SK-N-SH treated with all-trans-retinoic acid at 6 μM for 48 hours (cell line): Measurements from ENCODE around the gene THRB.

Experiments used
- ATAC-seq: fragments of 200-7000 bp; cut with Tn5 transposase; 3 replicates; pipeline ENCODE4 v1.9.1; 2020; ENCODE audit warnings: mild to moderate bottlenecking, moderate library complexity
- ARNTL ChIP-seq: fragments of 450-650 bp; formaldehyde crosslinking; IDR thresholded peaks from 2 replicates; pipeline ENCODE4 v1.5.0; 2020; ENCODE audit warnings: low read depth, mild to moderate bottlenecking, moderate library complexity, borderline replicate concordance
- ESRRG ChIP-seq: fragments of 250-450 bp; sonication (Bioruptor Pico); IDR thresholded peaks from 2 replicates; pipeline ENCODE4 v1.6.1; 2021; ENCODE audit warnings: mild to moderate bottlenecking
- GLIS3 ChIP-seq: fragments of 250-450 bp; sonication (Bioruptor Pico); IDR thresholded peaks from 2 replicates; pipeline ENCODE4 v1.5.0; 2020; ENCODE audit warnings: mild to moderate bottlenecking, moderate library complexity
- ISL1 ChIP-seq: fragments of 250-450 bp; sonication (Bioruptor Pico); IDR thresholded peaks from 2 replicates; pipeline ENCODE4 v2.1.2; 2022; ENCODE audit warnings: mild to moderate bottlenecking, moderate library complexity
- OSR1 ChIP-seq: fragments of 250-450 bp; sonication (Bioruptor Pico); IDR thresholded peaks from 2 replicates; pipeline ENCODE4 v1.8.0; 2022; ENCODE audit warnings: moderate library complexity, mild to moderate bottlenecking, inconsistent platforms
- PATZ1 ChIP-seq: fragments of 250-450 bp; sonication (Bioruptor Pico); IDR thresholded peaks from 2 replicates; pipeline ENCODE4 v1.8.0; 2020; ENCODE audit warnings: mild to moderate bottlenecking, moderate library complexity, borderline replicate concordance
- PPARA ChIP-seq: fragments of 250-450 bp; sonication (Bioruptor Pico); IDR thresholded peaks from 2 replicates; pipeline ENCODE4 v1.5.0; 2020; ENCODE audit warnings: mild to moderate bottlenecking, borderline replicate concordance
- RARB ChIP-seq: fragments of 250-450 bp; sonication (Bioruptor Pico); IDR thresholded peaks from 2 replicates; pipeline ENCODE4 v1.8.0; 2021; ENCODE audit warnings: mild to moderate bottlenecking, moderate library complexity
- SNAI2 ChIP-seq: fragments of 250-450 bp; sonication (Bioruptor Pico); IDR thresholded peaks from 2 replicates; pipeline ENCODE4 v1.5.0; 2020; ENCODE audit warnings: mild to moderate bottlenecking, moderate library complexity
- TOX ChIP-seq: fragments of 250-450 bp; sonication (Bioruptor Pico); IDR thresholded peaks from 2 replicates; pipeline ENCODE4 v1.8.0; 2021; ENCODE audit warnings: mild to moderate bottlenecking, moderate library complexity, borderline replicate concordance
- TSHZ2 ChIP-seq: fragments of 250-450 bp; sonication (Bioruptor Pico); IDR thresholded peaks from 2 replicates; pipeline ENCODE4 v1.5.0; 2020; ENCODE audit warnings: mild to moderate bottlenecking, moderate library complexity
- ZC3H10 ChIP-seq: fragments of 250-450 bp; sonication (Bioruptor Pico); IDR thresholded peaks from 2 replicates; pipeline ENCODE4 v1.5.1; 2021; ENCODE audit warnings: mild to moderate bottlenecking, moderate library complexity
- ZFP3 ChIP-seq: fragments of 250-450 bp; sonication (Bioruptor Pico); IDR thresholded peaks from 2 replicates; pipeline ENCODE4 v1.5.0; 2020; ENCODE audit warnings: mild to moderate bottlenecking, moderate library complexity
- ZFP30 ChIP-seq: fragments of 450-650 bp; formaldehyde crosslinking; IDR thresholded peaks from 2 replicates; pipeline ENCODE4 v1.5.0; 2022; ENCODE audit warnings: mild to moderate bottlenecking, moderate library complexity
- ZNF565 ChIP-seq: fragments of 450-650 bp; formaldehyde crosslinking; conservative IDR thresholded peaks from 2 replicates; pipeline ENCODE4 v1.5.0; 2020; ENCODE audit warnings: low read depth, mild to moderate bottlenecking, moderate library complexity
- ZNF70 ChIP-seq: fragments of 450-650 bp; formaldehyde crosslinking; IDR thresholded peaks from 2 replicates; pipeline ENCODE4 v1.5.0; 2020; ENCODE audit warnings: mild to moderate bottlenecking, moderate library complexity
- ZNF8 ChIP-seq: fragments of 450-650 bp; formaldehyde crosslinking; IDR thresholded peaks from 2 replicates; pipeline ENCODE4 v1.5.0; 2020; ENCODE audit warnings: mild to moderate bottlenecking, moderate library complexity
- TF ChIP-seq, protein P1 (sequence below): fragments of 250-450 bp; sonication (Bioruptor Pico); IDR thresholded peaks from 2 replicates; pipeline ENCODE4 v1.8.0; 2021; ENCODE audit warnings: low read depth, mild to moderate bottlenecking, moderate library complexity, borderline replicate concordance
- TF ChIP-seq, protein P2 (sequence below): fragments of 250-450 bp; sonication (Bioruptor Pico); IDR thresholded peaks from 2 replicates; pipeline ENCODE4 v1.5.1; 2021; ENCODE audit warnings: mild to moderate bottlenecking, moderate library complexity

THRB gene

DNA sequence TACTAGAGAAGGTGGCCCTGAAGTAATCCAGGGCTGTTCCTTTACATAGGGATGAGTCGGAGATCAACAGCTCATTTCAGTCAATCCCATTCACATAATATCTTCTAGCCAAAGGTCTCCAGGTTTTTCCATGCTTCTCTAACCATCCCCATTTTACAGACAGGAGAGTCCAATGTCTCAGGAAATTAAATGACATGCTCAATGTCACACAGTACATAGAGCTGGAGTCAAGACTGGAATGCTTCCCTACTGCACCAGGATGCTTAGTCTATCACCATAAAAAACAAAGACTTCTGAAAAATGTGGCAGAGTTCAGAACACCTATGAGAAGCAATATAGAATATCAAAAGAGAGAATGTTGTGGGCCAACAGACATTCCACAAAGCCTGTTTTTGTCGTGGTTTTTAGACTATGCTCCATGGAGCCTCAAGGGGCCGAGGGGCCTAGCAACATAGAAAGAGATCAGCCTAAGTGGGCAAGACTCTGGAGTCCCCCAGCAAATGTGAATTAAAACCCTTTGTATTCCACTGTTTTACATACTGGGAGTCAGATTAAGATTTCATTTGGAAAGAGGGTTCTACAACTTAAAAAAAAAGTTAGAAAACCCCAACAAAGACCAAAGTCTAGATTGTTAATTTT lies 122.0 kb downstream of the THRB start (continued):
- TF ChIP-seq TSHZ2 (CRISPR knock-in tag): no peak
- no peak for TF ChIP-seq ESRRG (CRISPR knock-in tag)
- TF ChIP-seq, protein P1, sequence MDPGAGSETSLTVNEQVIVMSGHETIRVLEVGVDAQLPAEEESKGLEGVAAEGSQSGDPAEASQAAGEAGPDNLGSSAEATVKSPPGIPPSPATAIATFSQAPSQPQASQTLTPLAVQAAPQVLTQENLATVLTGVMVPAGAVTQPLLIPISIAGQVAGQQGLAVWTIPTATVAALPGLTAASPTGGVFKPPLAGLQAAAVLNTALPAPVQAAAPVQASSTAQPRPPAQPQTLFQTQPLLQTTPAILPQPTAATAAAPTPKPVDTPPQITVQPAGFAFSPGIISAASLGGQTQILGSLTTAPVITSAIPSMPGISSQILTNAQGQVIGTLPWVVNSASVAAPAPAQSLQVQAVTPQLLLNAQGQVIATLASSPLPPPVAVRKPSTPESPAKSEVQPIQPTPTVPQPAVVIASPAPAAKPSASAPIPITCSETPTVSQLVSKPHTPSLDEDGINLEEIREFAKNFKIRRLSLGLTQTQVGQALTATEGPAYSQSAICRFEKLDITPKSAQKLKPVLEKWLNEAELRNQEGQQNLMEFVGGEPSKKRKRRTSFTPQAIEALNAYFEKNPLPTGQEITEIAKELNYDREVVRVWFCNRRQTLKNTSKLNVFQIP: no peak
- TF ChIP-seq ISL1: no peak

DNA sequence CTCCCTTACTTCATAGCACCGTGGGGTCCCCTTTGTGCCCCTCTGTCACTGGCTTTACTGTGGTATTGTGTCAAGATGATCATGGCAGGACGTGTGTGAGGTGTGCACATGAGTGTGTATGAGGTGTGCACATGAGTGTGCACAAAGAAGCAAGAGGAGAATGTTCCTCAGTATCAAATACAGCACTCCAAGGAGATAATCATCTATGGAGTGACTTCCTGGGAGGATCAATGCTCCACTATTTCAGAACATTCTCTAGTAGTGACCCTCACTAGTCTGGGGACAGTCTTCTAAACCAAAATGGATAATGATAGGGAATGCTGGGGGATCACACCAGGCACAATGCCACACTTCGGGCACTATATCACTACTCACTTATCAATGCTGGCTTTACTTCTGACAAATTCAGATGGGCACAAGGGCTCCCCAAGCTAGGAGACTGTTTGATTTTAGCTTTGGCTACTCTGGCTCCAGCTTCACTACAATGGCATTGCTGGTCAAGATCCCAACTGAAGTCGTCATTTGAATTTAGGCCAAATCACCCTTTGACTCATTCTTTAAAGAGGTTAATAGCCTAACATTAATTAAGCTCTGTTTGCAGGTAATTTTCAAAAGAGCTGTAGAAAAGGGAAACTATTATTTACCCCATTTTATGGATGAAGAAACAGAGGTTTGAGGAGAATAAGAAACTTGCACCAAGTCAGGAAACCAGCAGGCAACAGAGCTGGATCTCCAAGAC lies 124.1 kb downstream of the THRB start:
- TF ChIP-seq TSHZ2 (CRISPR knock-in tag): no peak
- TF ChIP-seq, protein P2, sequence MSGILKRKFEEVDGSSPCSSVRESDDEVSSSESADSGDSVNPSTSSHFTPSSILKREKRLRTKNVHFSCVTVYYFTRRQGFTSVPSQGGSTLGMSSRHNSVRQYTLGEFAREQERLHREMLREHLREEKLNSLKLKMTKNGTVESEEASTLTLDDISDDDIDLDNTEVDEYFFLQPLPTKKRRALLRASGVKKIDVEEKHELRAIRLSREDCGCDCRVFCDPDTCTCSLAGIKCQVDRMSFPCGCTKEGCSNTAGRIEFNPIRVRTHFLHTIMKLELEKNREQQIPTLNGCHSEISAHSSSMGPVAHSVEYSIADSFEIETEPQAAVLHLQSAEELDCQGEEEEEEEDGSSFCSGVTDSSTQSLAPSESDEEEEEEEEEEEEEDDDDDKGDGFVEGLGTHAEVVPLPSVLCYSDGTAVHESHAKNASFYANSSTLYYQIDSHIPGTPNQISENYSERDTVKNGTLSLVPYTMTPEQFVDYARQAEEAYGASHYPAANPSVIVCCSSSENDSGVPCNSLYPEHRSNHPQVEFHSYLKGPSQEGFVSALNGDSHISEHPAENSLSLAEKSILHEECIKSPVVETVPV (CRISPR knock-in tag): no peak
- no peak for TF ChIP-seq RARB (CRISPR knock-in tag)
- TF ChIP-seq ZNF70 (CRISPR knock-in tag): no peak
- TF ChIP-seq ZC3H10 (CRISPR knock-in tag): no peak
- no peak for TF ChIP-seq ZFP3 (CRISPR knock-in tag)
- TF ChIP-seq TOX (CRISPR knock-in tag): no peak
- no peak for TF ChIP-seq SNAI2 (CRISPR knock-in tag)
- TF ChIP-seq ISL1: no peak
- no peak for TF ChIP-seq GLIS3
- no peak for TF ChIP-seq OSR1
- TF ChIP-seq ZNF565: no peak
- TF ChIP-seq ARNTL: no peak
- TF ChIP-seq, protein P1: no peak
- no peak for TF ChIP-seq PPARA (CRISPR knock-in tag)
- TF ChIP-seq ZFP30 (CRISPR knock-in tag): no peak
- TF ChIP-seq ESRRG (CRISPR knock-in tag): no peak
- no peak for TF ChIP-seq ZNF8 (CRISPR knock-in tag)
- TF ChIP-seq PATZ1 (CRISPR knock-in tag): no peak
- ATAC-seq: no peak
